RWPE1 (cell line): Measurements from ENCODE around the gene KAT2B.

Experiments
- CTCF ChIA-PET: fragments of 350-600 bp; sonication (Branson Sonifier 250); formaldehyde crosslinking; extraction: SDS; loops from one replicate; lab custom pipeline; 2021; lab: Yijun Ruan, JAX
- POLR2A ChIA-PET: fragments of 400-600 bp; formaldehyde crosslinking; extraction: SDS; loops from one replicate; lab custom pipeline; 2020; ENCODE audit warnings: antibody characterized with exemption; ENCODE audit not compliant: low non-redundant PET; lab: Yijun Ruan, JAX
- DNase-seq: peaks from one replicate; pipeline ENCODE4 v3.0.0; 2012; ENCODE audit warnings: low spot score
- H3K27ac ChIP-seq: fragments of 450-650 bp; 2 replicates; pipeline ENCODE4 v1.5.1; 2017
- CTCF ChIP-seq: fragments of 450-650 bp; conservative IDR thresholded peaks from 2 replicates; pipeline ENCODE4 v1.5.1; 2017; ENCODE audit warnings: low read depth, mild to moderate bottlenecking

The KAT2B gene

GRCh38 chr3:20125897-20126296, 85.7 kb downstream of the KAT2B start:
- TF ChIP-seq CTCF: no peak
- ChIA-PET CTCF (no interaction called here), POLR2A (no interaction called here)
- no peak for DNase-seq
- no peak overlapping the region for H3K27ac ChIP-seq

GRCh38 chr3:20128358-20128757, 88.1 kb downstream of the KAT2B start:
- DNase-seq: no peak
- ChIA-PET POLR2A (no interaction called here), CTCF (interaction anchor here (0.7 kb wide), 1 partner anchor 1962 kb away, joined by 5 read pairs; no protein-coding TSS in a partner anchor)
- no peak for TF ChIP-seq CTCF
- H3K27ac ChIP-seq: no peak overlapping the region

- H3K27ac ChIP-seq: no peak overlapping the region
- CTCF ChIA-PET: no interaction called here
- TF ChIP-seq CTCF: no peak
- no peak for DNase-seq
- POLR2A ChIA-PET: no interaction called here
Observed at GRCh38 chr3:20130106-20130505, 89.9 kb downstream of the KAT2B start.

- no peak overlapping the region for H3K27ac ChIP-seq
- no peak for TF ChIP-seq CTCF
- POLR2A ChIA-PET: no interaction called here
- CTCF ChIA-PET: no interaction called here
- no peak for DNase-seq
Observed at GRCh38 chr3:20136231-20136630, 96.0 kb downstream of the KAT2B start.

- no peak overlapping the region for H3K27ac ChIP-seq
- CTCF ChIA-PET: no interaction called here
- POLR2A ChIA-PET: no interaction called here
- no peak for TF ChIP-seq CTCF
- DNase-seq: no peak
Observed at GRCh38 chr3:20137647-20138046, 97.4 kb downstream of the KAT2B start.

GRCh38 chr3:20140881-20141280, 100.6 kb downstream of the KAT2B start:
- no peak for DNase-seq
- ChIA-PET CTCF (no interaction called here), POLR2A (no interaction called here)
- TF ChIP-seq CTCF: no peak
- no peak overlapping the region for H3K27ac ChIP-seq

GRCh38 chr3:20141316-20141715, 101.1 kb downstream of the KAT2B start:
- TF ChIP-seq CTCF: no peak
- ChIA-PET CTCF (no interaction called here), POLR2A (no interaction called here)
- DNase-seq: no peak
- no peak overlapping the region for H3K27ac ChIP-seq
